HG02840 (cell line): ENCODE measurements around the gene TNFRSF14.

Source experiments
- ATAC-seq: cut with Tn5 transposase; IDR thresholded peaks from one replicate; pipeline ENCODE4 v1.9.1; 2021; ENCODE audit warnings: mild to moderate bottlenecking, moderate library complexity, moderate number of reproducible peaks; ENCODE audit not compliant: unreplicated experiment, low FRiP score

The TNFRSF14 gene

DNA sequence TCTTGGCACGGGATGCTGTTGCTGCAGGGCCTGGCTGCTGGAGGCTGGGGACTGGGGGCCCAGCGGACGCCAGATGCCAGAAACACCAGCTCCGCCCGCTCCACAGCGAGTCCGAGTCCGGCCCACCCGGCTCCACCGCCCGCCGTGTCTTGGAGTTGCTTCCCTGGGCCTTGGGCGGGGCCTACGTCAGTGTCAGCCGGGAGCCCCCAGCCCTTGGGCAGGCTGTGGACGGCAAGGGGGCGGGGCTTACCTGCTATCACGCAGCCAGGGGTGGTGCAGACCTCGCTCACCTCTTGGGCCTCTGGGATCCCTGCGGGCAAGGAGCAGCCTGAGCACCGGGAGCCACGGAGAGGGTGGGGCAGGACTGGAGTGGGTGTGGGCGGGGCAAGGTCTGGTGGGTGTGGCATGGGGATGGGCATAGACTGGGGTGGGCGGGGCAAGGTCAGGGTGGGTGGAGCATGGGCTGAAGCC is 54.9 kb downstream of the TNFRSF14 start:
- no peak for ATAC-seq

DNA sequence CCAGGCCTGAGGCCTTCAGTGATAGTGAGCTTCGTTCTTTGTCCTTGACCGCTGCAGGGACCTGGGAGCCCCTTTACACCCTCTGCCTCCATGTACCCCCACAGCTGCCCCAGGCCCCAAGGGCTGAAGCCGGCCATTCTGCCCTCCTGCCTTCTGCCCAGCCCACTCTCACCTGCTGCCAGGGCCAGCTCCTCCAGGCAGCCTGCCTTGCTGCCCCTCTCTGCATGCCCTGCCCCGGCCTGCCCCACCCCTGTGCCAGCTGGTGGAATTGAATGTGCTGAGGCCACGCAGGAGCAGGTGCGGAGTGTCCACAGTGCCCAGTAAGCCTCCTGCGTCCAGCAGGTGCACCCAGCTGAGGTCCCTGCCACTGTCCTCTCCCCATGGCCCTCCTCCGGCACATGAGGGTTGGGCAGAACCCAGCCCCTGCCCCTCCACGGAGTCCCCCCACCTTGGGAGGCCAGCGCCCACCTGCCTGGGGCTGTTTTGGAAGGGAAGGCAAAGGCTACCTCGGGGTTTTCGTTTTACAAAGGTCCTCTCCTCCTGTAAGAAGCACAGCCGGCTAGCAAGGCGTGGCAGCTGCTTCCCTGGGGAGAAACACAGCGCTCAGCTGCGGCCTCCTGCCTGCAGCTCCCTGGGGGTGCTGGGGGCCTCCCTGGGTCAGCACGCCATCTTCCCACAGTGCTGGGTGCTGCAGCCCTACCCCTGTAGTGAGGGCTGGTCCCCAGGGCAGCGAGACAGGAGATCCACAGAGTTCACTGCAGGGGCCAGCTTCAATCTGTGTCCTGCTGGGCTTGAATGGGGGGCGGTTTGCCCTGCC is 55.7 kb downstream of the TNFRSF14 start:
- ATAC-seq: no peak

DNA sequence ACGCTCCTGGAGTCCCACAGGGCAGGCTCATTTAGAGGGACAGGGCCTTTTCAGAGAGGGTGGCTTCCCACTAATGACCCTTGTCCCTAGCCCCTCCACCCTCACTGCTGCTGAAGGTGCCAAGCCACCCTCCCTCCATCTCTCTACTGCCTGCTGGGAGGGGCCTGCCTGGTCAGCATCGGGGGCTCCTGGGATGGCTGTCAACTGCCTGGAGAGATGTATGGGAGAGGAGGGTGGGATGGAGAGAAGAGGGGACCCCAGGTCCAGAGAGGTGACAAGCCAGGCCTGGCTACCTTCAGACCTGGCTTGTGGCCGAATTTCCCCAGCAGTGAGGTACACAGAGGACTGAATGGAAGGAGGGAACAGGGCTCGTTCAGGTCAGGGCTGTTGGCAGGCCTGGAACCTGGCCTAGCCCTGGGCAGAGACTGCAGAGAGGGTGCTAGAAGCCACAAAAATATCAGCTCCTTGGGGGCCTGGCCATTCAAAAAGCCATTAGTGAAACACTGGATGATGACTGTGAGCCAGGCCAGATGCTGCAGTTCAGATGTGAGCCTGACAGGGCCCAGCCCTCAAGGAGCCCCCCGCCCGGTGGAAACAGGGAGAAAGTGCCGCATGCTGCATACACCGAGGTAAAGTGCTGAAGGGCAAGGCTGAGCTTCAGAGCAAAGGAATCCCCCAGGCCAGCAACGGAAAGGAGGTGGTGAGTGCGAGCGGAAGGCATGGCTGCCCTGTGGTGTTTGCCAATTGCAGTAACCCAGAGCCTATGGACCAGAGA is 56.6 kb downstream of the TNFRSF14 start:
- no peak for ATAC-seq
